ENCODE measurements around the gene TFF1.

Gene TFF1

GRCh38 chr21:42379426-42380215 lies 13.3 kb upstream of the TFF1 start:
- TF ChIP-seq POLR2AphosphoS5 (IDR thresholded peaks at IDR 0.05; ENCODE audit: low read depth) (no peak), CTCF (IDR thresholded peaks at IDR 0.05; ENCODE audit: insufficient read depth, low read length) (no peak), GABPA (IDR thresholded peaks at IDR 0.05; ENCODE audit: low read depth) (no peak), SPI1 (IDR thresholded peaks at IDR 0.05; ENCODE audit: borderline replicate concordance, low read depth) (no peak), REST (IDR thresholded peaks at IDR 0.05; ENCODE audit: insufficient replicate concordance, low read depth) (no peak)
- Histone ChIP-seq H3K27ac (replicated peaks) (no peak overlapping the region), H3K27me3 (ENCODE audit: insufficient read depth, poor library complexity, severe bottlenecking) (no peaks in the 10 kb centered on the region), H3K4me3 (replicated peaks; ENCODE audit: insufficient read depth, low read length) (no peak overlapping the region)
- no peak for DNase-seq (ENCODE audit: low read depth in 1 of 2, low spot score in 1 of 2)

GRCh38 chr21:42378418-42378817 lies 12.1 kb upstream of the TFF1 start:
- Histone ChIP-seq H3K27me3 (ENCODE audit: insufficient read depth, poor library complexity, severe bottlenecking) (no peaks in the 10 kb centered on the region), H3K27ac (replicated peaks) (no peak overlapping the region), H3K4me3 (replicated peaks; ENCODE audit: insufficient read depth, low read length) (no peak overlapping the region)
- no peak for DNase-seq (ENCODE audit: low read depth in 1 of 2, low spot score in 1 of 2)
- TF ChIP-seq REST (IDR thresholded peaks at IDR 0.05; ENCODE audit: insufficient replicate concordance, low read depth): no peak
- TF ChIP-seq GABPA (IDR thresholded peaks at IDR 0.05; ENCODE audit: low read depth): no peak
- no peak for TF ChIP-seq SPI1 (IDR thresholded peaks at IDR 0.05; ENCODE audit: borderline replicate concordance, low read depth)
- no peak for TF ChIP-seq POLR2AphosphoS5 (IDR thresholded peaks at IDR 0.05; ENCODE audit: low read depth)
- TF ChIP-seq CTCF (IDR thresholded peaks at IDR 0.05; ENCODE audit: insufficient read depth, low read length): no peak

- Histone ChIP-seq H3K4me3 (replicated peaks; ENCODE audit: insufficient read depth, low read length) (no peak overlapping the region), H3K27me3 (ENCODE audit: insufficient read depth, poor library complexity, severe bottlenecking) (no peaks in the 10 kb centered on the region), H3K27ac (replicated peaks) (no peak overlapping the region)
- TF ChIP-seq CTCF (IDR thresholded peaks at IDR 0.05; ENCODE audit: insufficient read depth, low read length): no peak
- no peak for TF ChIP-seq GABPA (IDR thresholded peaks at IDR 0.05; ENCODE audit: low read depth)
- TF ChIP-seq POLR2AphosphoS5 (IDR thresholded peaks at IDR 0.05; ENCODE audit: low read depth): no peak
- no peak for TF ChIP-seq REST (IDR thresholded peaks at IDR 0.05; ENCODE audit: insufficient replicate concordance, low read depth)
- no peak for TF ChIP-seq SPI1 (IDR thresholded peaks at IDR 0.05; ENCODE audit: borderline replicate concordance, low read depth)
- no peak for DNase-seq (ENCODE audit: low read depth in 1 of 2, low spot score in 1 of 2)
Observed at GRCh38 chr21:42377951-42378340, 11.6 kb upstream of the TFF1 start.

All from HL-60 (cell line).